Epithelial cell of umbilical artery (primary cell): ENCODE data around the gene ZNF780A. TPM values are rescaled to one million over a fixed set of nuclear protein-coding genes. Genes with fewer than 3 reads are reported as not detected.

Experiments
- total RNA-seq: library from RNA; depleted of rRNA; stranded (reverse); fragments of >200 nt; gene quantifications from 2 replicates; pipeline ENCODE4 v1.2.3, GENCODE V29; 2014

Gene ZNF780A
- total RNA-seq = 11.7 and 27.5 TPM in 2 replicates

DNA sequence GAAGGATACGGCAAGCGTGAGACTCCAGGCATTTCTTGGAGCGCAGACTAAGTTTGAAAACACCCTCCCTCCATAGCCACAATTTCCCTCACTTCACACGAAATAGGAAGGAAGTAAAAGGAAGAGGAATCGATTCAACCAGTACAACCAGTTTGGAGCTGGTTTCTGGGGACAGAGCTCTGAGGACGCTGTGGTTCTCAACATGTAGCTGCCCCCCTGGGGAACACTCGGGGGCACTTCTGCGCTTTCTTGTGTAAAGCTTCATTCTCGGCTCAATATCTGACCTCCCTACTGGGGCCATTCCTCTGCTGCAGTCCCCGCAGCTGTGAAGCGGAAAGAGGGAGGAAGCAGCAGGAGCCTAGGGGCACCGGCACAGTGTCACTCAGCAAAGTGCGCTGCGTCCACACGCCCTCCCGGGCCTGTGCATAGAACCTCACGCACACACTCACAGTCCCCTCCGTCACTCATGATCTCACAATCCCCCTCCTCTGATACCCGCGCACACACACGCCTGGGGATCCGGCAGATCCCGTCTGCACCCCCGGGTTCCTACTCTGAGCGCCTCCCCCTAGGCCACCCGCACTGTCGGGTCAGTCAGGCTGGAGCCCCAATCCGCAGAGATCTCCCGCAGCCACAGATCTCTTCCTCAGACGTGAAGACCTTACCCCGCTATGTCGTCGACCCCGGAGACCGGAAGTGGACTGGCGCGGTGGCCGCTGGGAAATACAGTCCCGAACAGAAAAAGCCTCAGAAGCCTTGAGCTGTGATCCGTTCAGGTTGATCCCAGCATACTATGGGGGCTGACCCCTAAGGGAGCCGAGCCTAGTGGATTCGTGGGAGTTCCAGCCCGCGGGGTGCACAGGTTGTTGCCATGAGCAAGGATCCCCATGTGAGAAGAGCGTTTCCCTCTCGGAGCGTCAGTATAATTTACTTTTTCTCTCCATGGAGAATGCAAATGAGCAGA lies at the start of gene ZNF780A:
TSS of gene ZNF780A (minus strand) at position 703 of the 964 bp plus-strand sequence. CDS start 6,190 bp downstream, outside the sequence.

DNA sequence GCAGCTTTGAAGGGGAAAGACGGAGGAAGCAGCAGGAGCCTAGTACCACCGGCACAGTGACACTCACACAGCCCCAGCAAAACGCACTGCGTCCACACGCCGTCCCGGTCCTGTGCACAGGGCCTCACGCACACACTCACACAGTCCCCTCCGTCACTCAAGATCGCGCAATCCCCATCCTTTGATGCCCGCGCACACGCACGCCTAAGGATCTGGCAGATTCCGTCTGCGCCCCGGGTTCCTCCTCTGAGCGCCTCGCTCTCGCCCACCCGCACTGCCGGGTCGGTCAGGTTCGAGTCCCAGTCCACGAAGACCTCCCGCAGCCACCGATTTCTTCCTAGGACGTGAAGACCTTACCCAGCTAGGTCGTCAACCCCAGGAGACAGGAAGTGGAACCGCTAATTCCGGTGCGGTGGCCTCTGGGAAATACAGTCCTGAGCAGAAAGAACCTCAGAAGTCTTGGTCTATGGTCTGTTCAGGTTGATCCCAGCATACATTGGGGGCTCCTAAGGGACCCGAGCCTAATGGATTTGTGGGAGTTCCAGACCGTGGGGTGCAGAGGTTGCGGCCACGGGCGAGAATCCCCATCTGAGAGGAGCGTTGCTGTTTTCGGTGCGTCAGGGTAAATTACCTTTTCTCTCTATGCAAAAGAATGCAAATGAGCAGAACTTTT lies 34.8 kb downstream of the ZNF780A start, which contains the start of gene ZNF780B:
TSS of gene ZNF780B (minus strand) at position 400 of the 673 bp plus-strand sequence. CDS start 5,899 bp downstream, outside the sequence.

Other genes starting within 250 kb of the ZNF780A start
- gene FBL, start 244.6 kb downstream of the ZNF780A start, total RNA-seq = 280 and 288 TPM in 2 replicates
- gene FCGBP, start 156.3 kb downstream of the ZNF780A start, total RNA-seq = under 0.01 TPM in 1 of 2 replicates, not detected in the other
- gene PSMC4, start 119.8 kb downstream of the ZNF780A start, total RNA-seq = 114 and 173 TPM in 2 replicates
- gene ZNF546, start 93.9 kb downstream of the ZNF780A start, total RNA-seq = 2.3 and 8.2 TPM in 2 replicates
- gene ZNF780B, start 34.7 kb downstream of the ZNF780A start, total RNA-seq = 7.5 and 21.7 TPM in 2 replicates
- 6.1 and 6.5 TPM in 2 replicates for gene MAP3K10, start 100.5 kb upstream of the ZNF780A start, total RNA-seq
- gene TTC9B, start 127.4 kb upstream of the ZNF780A start, total RNA-seq = not detected in 2 replicates
- under 0.01 TPM in 1 of 2 replicates, not detected in the other for gene CCNP, start 135.7 kb upstream of the ZNF780A start, total RNA-seq
- gene AKT2, start 194.4 kb upstream of the ZNF780A start, total RNA-seq = 27.0 and 43.3 TPM in 2 replicates